Fibroblast of skin of back (primary cell): ENCODE results near the gene ABCD2. TPM values are rescaled to one million over a fixed set of nuclear protein-coding genes. Genes with fewer than 3 reads are reported as not detected.
A peak's percentile ranks its signal among the peaks of the same experiment; 100 is the strongest.
"Not testable (repeated sequence)": the region's sequence is repeated elsewhere in the genome, so short reads cannot be mapped to it uniquely, and the experiment has no call there.

ENCODE experiments used
- DNase-seq: peaks from one replicate; pipeline ENCODE4 v3.0.0-alpha.2; 2013
- polyA plus RNA-seq, 2 experiments: library from polyadenylated mRNA; unstranded; fragments of 120-200 nt; gene quantifications; one replicate each; pipeline ENCODE4 v1.2.1, GENCODE V29; 2013; ENCODE audit not compliant: insufficient read length in 2 of 2

ABCD2 gene
- polyA plus RNA-seq (2013, experiment 1 of 2; ENCODE audit: insufficient read length), result 0.04 TPM
- not detected for polyA plus RNA-seq (2013, experiment 2 of 2; ENCODE audit: insufficient read length)

DNA sequence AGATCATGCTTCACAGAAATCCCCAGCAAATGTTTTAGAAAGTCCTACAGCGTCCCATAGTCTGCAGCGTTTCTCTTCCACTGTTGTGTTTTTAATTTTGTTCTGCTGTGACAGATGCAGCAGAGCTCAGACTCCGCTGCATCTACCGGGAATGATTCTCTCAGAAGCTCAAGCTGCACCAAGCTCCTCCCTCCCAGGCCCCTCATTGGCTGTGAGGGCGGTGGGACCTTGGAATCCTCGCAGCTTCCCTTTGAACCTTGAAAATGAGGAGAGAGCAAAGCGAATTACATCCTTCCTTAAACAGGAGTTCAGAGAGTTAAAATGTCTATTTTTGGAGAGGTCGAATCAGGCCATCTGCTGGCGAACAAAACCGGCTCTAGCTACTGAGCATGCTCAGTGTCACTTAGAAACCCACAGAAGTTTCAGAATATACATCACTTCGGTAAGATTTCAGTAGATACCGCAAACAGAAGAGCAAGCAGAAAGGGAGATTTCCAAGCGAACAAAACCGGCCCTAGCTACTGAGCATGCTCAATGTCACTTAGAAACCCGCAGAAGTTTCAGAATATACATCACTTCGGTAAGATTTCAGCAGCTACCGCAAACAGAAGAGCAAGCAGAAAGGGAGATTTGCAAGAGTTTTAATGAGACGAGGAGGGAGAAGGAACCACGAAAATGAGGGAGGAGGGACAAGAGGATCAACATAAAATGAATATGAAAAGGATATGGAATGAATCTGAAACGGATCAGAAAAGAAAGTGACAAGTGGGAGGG is at the start of gene ABCD2:
ABCD2 (minus strand) TSS at position 144 of the 774 bp plus-strand sequence. CDS start 188 bp downstream, outside the sequence.
- peak; percentile 76 for DNase-seq

DNA sequence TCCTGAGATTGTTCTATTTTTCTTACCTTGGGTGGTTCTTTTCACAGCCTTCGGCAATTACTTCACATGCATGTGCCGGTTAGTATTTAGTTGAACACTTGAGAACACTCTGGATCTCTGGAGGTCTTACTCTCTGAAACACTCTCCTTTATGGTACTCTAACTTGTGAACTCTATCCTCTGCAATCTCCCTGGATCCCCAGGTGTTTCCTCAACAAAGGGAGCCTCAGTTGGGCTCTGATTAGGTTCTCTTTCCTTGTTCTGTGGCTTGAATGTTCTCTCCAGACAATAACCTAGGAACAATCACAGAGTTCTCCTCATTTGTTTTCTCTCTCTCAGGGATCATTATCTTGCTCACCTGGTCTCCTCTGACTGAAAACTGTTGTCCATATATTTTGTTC is 40.5 kb upstream of the ABCD2 start:
- DNase-seq, result no peak

- no peak for DNase-seq
Measured at GRCh38 chr12:39647383-39647782, 27.8 kb upstream of the ABCD2 start.

DNA sequence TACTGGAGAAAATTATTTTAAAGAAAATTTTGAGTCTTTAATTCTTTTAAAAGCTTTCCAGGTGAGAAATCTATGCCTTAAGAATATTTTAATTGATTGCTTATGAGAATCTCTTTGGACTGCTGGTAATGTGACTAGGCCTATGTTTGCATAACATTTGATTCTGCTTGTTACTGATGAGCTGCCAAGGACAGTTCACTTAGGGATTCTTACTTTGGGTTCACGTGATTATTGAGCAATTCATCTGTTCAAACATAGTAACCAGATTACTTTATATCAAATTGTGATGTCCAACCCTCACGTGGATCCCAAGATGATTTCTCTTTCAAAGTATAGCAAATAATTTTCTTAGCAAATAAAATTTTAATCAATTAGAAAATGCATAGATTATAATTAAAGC is 27.4 kb upstream of the ABCD2 start:
- no peak for DNase-seq

GRCh38 chr12:39643052-39643451 is 23.4 kb upstream of the ABCD2 start:
- no peak for DNase-seq

DNA sequence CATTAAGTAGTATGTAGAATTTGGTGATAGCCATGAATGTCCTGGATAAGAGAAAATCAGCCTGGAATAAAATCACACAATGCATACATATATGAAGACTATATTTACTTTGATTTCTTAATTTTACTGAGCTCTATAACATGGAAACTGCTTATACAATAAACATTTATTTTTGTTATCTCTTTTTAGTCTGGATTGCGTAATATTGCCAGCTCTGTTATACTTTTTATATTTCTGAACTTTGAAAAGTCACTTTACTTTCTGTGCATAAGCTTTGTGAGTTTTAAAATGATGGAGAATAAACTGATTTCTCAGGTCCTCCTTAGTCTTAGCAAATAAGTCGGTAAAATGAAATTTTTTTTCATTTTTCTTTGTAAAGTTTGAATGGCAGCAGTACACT is 19.2 kb upstream of the ABCD2 start:
- no peak for DNase-seq

DNA sequence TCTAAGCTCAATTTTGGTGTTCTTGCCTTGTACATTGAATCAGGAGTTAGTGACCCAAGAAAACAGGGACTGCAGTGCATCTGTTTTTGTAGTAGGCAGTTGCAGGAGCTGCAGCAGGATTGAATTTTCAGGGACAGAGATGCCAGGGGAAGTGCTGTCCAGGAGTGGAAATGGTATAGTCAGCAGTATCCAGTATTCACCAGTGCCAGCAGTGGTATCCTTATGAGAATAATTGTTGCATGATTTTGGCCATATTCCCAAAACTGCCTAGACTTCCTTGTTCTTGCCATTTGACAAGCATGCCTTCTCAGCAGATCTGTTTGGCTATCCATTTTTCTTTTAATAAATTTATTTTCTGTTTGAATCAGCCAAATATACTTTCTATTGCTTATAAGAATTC is 18.6 kb upstream of the ABCD2 start:
- no peak for DNase-seq

DNA sequence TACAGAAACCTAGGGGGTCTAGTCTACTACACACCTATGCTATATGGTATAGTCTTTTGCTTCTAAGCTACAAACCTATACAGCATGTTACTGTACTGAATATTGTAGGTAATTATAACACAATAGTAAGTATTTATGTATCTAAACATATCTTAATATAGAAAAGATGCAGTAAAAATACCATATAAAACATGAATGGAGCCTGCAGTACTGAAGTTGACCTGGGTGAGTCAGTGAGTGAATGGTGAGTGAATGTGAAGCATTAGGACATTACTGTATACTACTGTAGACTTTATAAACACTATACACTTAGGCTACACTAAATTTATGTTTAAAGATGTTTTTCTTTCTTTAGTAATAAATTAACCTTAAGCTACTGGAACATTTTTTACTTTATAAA is 13.1 kb upstream of the ABCD2 start:
- no peak for DNase-seq

DNA sequence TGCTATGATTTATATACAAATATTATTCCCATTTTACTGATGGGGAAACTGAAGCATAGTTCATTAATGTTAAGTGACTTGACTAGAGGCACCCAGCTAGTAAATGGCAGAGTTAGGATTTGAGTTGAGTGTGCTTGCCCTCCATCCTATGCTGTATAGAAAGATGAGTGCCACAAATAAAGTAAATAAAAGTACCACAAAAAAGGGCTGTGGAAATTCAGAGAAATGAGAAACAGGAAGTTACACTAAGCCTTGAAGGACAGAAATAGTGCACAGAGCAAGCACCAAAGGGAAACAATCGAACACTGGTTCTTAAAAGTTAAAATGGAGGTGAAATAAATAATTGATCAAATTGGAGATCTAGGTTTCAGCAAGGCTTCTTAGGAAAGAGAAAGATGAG is 9.2 kb upstream of the ABCD2 start:
- no peak for DNase-seq

GRCh38 chr12:39627914-39628313 is 8.3 kb upstream of the ABCD2 start:
- no peak for DNase-seq

- no peak for DNase-seq
Measured at GRCh38 chr12:39626033-39626814, 6.6 kb upstream of the ABCD2 start.

GRCh38 chr12:39623919-39624318 is 4.3 kb upstream of the ABCD2 start:
- DNase-seq, result no peak

DNA sequence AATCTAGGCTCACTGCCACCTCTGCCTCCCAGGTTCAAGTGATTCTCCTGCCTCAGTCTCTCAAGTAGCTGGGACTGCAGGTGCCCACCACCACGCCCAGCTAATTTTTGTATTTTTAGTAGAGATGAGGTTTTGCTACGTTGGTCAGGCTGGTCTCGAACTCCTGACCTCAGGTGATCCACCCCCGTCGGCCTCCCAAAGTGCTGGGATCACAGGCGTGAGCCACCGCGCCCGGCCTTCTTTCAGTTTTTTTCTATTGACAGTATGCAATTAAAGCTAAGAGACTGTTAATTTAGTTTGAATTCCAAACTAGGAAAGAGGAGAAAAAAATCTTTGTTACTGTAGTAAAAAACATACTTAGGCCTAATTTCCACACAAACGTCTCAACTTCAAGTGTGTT is 3.6 kb upstream of the ABCD2 start:
- DNase-seq, result not testable (repeated sequence)

- DNase-seq, result no peak
Measured at GRCh38 chr12:39622306-39622705, 2.7 kb upstream of the ABCD2 start.

GRCh38 chr12:39621670-39622069 is 2.1 kb upstream of the ABCD2 start:
- DNase-seq, result no peak

- no peak for DNase-seq
Measured at GRCh38 chr12:39620659-39621658, 1.4 kb upstream of the ABCD2 start.

DNA sequence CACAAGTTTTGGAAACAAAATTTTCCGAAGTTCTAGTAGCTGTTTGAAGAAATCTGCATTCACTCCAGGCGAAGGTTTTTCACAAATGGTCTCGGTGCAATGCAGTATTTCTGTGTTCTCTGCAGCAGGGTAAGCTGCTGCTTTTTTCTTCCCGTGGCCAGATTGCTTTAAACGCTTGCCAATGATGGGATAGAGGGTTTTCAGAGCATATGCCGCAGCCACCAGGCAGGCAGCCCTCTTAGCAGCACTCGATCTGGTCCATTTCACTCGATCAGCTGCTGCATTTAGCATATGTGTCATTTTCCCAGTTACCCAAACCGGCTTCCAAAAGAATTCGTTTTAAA is 315 bp downstream of the ABCD2 start:
- no peak for DNase-seq

DNA sequence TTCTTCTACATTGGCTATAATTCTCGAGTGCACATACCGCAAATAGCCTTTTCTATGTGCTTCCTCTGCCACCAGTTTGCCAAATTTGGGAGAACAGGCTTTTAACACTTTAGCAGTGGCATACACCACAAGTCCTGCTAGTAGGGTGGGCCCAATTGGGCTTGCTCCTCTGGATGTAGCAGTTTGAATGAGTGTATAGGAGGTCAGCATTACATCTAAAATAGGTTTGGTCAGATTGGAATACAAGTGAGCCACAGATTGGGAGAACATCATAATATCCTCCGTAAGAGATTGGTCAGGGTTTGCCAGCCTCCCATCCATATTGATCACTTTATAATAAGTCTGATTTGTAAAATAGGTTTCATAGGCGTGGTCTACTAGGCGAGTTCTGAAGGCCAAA is 902 bp downstream of the ABCD2 start:
- no peak for DNase-seq

DNA sequence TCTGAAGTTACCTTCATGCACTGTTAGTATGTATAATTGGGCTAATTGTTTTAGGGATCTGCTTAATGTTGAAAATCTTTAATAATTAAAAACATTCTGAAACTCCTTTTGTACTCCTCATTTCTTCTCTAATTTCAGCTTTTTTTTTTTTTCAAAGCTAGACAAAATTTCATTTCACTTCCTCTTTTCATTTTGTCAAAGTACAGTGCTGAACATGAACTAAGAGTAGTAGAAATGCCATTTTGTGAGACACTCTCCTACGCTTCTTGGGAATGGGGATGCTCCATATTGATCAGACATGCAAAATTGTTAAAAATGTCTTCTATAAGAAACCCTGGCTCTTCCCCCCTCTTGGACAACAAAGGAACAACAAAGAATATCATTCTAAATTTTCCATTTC is 1.7 kb downstream of the ABCD2 start:
- no peak for DNase-seq

GRCh38 chr12:39616666-39617065 is 2.9 kb downstream of the ABCD2 start:
- DNase-seq, result no peak

DNA sequence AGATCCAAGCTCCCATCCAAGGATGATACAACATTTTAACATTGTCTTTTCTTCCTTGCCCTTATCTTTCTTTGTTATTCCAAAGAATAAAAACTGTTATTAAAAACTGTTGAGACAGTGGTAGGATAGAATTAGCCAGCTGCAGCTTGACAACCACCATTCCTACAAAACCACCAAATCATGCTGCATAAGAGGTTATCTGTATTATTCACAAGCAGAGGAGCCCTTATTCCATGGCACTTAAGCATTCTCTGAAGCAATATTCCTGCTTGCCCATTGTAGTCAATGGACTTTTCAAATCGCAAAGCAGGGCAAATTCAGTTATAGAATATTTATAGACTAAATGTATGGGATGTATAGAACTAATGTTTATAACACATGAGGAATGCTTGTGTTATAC is 3.4 kb downstream of the ABCD2 start:
- DNase-seq, result no peak

GRCh38 chr12:39613525-39613924 is 6.1 kb downstream of the ABCD2 start:
- DNase-seq, result no peak

DNA sequence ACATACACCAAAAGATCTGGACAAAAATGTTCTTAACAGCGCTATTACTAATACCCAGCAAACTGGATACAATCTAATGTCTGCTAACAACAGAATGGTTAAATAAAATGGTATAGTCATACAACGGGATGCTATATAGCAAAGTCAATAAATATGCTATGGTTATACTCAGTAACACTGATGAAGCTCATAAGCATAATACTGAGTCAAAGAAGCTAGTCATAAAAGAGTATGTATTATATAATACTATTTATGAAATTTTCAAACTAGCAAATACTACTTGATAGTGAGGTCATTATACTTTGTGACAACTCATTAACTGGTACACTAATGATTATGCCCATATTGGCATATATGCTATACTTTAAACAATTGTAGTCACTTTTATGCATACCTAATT is 7.4 kb downstream of the ABCD2 start:
- DNase-seq, result no peak
